ENCODE results near the gene OR2AG2.

OR2AG2 gene

DNA sequence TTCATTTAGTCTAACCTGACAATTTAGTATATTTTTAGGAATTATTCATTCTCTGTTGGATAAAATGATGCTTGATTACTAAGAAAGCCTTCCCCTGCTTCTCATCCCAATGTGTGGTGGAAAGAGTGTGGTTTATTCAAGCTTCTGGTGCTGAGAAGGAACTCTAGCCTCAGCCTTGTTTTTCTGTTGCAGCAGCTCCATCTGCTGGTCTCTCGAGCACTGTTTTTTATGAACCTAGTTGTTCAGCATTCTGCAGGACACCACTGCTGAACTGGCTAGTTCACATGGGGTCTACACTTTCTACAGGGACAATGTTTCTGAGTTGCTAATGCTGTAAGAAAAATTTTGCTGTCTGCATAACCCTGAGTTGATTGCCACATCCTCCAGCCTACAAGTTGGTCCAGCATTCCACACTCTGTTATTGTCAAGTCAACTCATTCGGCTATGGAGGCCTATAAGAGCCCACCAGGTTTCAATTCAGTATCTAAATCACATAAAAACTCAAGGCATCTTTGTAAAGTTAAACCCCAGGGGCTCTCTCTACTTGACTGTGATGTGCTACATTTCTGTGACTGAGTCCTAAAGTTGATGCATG lies 14.3 kb downstream of the OR2AG2 start:
- TF ChIP-seq EZH2phosphoT487 (IDR thresholded peaks at IDR 0.05; ENCODE audit: low read depth), result no peak
- TF ChIP-seq, protein P1, sequence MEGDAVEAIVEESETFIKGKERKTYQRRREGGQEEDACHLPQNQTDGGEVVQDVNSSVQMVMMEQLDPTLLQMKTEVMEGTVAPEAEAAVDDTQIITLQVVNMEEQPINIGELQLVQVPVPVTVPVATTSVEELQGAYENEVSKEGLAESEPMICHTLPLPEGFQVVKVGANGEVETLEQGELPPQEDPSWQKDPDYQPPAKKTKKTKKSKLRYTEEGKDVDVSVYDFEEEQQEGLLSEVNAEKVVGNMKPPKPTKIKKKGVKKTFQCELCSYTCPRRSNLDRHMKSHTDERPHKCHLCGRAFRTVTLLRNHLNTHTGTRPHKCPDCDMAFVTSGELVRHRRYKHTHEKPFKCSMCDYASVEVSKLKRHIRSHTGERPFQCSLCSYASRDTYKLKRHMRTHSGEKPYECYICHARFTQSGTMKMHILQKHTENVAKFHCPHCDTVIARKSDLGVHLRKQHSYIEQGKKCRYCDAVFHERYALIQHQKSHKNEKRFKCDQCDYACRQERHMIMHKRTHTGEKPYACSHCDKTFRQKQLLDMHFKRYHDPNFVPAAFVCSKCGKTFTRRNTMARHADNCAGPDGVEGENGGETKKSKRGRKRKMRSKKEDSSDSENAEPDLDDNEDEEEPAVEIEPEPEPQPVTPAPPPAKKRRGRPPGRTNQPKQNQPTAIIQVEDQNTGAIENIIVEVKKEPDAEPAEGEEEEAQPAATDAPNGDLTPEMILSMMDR (IDR thresholded peaks at IDR 0.05; ENCODE audit: low read depth, low read length), result peak; percentile 73

DNA sequence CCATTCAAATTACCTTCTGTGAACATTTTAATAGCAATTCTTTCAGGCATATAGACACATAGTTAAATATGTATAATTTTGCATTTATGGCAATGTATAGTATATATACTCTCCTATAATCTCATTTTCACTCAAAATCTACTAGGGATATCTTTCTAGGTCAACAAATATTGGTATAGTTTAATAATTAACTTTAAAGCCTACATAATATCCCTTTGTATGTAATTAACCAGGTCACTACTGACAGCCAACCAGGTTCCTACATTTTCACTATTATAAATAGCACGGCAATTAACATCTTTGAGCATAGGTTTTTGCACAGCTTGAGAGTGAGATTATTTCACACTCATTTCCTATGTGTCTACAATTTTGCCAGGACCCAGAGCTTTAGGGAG lies 15.8 kb downstream of the OR2AG2 start:
- no peaks in the 10 kb centered on the region for H3K9me3 ChIP-seq (ENCODE audit: insufficient read depth, low read length)
- H3K79me2 ChIP-seq (ENCODE audit: low read length), result no peaks in the 10 kb centered on the region
- no peaks in the 10 kb centered on the region for H4K20me1 ChIP-seq (ENCODE audit: insufficient read depth, low read length)
- H3K9ac ChIP-seq (ENCODE audit: low read length), result no peak overlapping the region
- H3K36me3 ChIP-seq (replicated peaks; ENCODE audit: low read depth, low read length), result no peaks in the 10 kb centered on the region
- H3K4me3 ChIP-seq (ENCODE audit: low read length), result no peak overlapping the region
- no peaks in the 10 kb centered on the region for H3K4me1 ChIP-seq (ENCODE audit: low read length)
- H3K4me2 ChIP-seq (ENCODE audit: low read length), result no peak overlapping the region
- no peak overlapping the region for H2AFZ ChIP-seq (ENCODE audit: low read depth, low read length)
- H3K27me3 ChIP-seq (ENCODE audit: low read depth, low read length), result no peaks in the 10 kb centered on the region
- no peak overlapping the region for H3K27ac ChIP-seq (ENCODE audit: low read length)
- no peak for TF ChIP-seq EZH2phosphoT487 (IDR thresholded peaks at IDR 0.05; ENCODE audit: low read depth)
- TF ChIP-seq, protein P1 (IDR thresholded peaks at IDR 0.05; ENCODE audit: low read depth, low read length), result no peak

More for the DNA sequence above, 14.3 kb downstream of the OR2AG2 start:
- H3K27ac ChIP-seq (ENCODE audit: low read length), result no peak overlapping the region
- no peak overlapping the region for H2AFZ ChIP-seq (ENCODE audit: low read depth, low read length)
- H3K9me3 ChIP-seq (ENCODE audit: insufficient read depth, low read length), result no peaks in the 10 kb centered on the region
- no peak overlapping the region for H3K4me3 ChIP-seq (ENCODE audit: low read length)
- no peaks in the 10 kb centered on the region for H3K27me3 ChIP-seq (ENCODE audit: low read depth, low read length)
- H3K9ac ChIP-seq (ENCODE audit: low read length), result no peak overlapping the region
- H3K79me2 ChIP-seq (ENCODE audit: low read length), result no peaks in the 10 kb centered on the region
- H4K20me1 ChIP-seq (ENCODE audit: insufficient read depth, low read length), result no peaks in the 10 kb centered on the region
- H3K4me1 ChIP-seq (ENCODE audit: low read length), result no peaks in the 10 kb centered on the region
- H3K4me2 ChIP-seq (ENCODE audit: low read length), result no peak overlapping the region
- H3K36me3 ChIP-seq (replicated peaks; ENCODE audit: low read depth, low read length), result no peaks in the 10 kb centered on the region

- Histone ChIP-seq H3K9me3 (ENCODE audit: insufficient read depth, low read length) (no peaks in the 10 kb centered on the region), H3K4me2 (ENCODE audit: low read length) (no peak overlapping the region), H4K20me1 (ENCODE audit: insufficient read depth, low read length) (no peaks in the 10 kb centered on the region), H3K27me3 (ENCODE audit: low read depth, low read length) (no peaks in the 10 kb centered on the region), H2AFZ (ENCODE audit: low read depth, low read length) (no peak overlapping the region), H3K4me1 (ENCODE audit: low read length) (no peaks in the 10 kb centered on the region), H3K79me2 (ENCODE audit: low read length) (no peaks in the 10 kb centered on the region), H3K4me3 (ENCODE audit: low read length) (no peak overlapping the region), H3K36me3 (replicated peaks; ENCODE audit: low read depth, low read length) (no peaks in the 10 kb centered on the region), H3K27ac (ENCODE audit: low read length) (no peak overlapping the region), H3K9ac (ENCODE audit: low read length) (no peak overlapping the region)
- TF ChIP-seq, protein P1 (IDR thresholded peaks at IDR 0.05; ENCODE audit: low read depth, low read length), result peak; percentile 86
- TF ChIP-seq EZH2phosphoT487 (IDR thresholded peaks at IDR 0.05; ENCODE audit: low read depth), result no peak
These were observed 16.3 kb downstream of the OR2AG2 start for GRCh38 chr11:6755303-6755952.

DNA sequence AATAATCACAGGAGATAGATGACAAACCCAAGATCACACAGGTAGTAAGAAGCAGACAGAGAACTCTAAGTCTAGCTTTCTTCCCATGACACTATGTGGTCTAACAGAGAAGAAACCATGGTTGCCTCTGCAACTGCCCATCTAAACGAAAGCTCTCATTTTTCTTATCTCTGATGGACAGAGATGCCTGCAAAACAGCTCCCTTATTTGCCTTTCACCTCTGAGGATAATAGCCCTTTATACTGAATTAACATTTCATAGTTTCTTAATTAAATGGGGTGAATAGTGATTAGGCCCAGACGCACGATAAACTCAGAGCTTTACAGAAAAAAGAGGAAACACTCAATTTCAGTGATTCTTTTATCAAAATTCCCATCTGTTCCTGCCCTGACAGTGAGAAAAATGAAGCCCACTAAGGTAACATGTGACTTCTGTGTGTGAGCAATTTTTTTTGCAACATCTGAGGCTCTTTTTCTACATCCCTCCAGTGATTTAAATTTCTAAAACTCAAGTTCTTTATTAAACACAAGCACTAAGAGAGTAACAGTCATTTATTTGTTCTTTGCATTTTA lies 24.6 kb downstream of the OR2AG2 start:
- Histone ChIP-seq H3K4me3 (ENCODE audit: low read length) (no peak overlapping the region), H3K4me2 (ENCODE audit: low read length) (no peak overlapping the region), H3K9ac (ENCODE audit: low read length) (no peak overlapping the region), H2AFZ (ENCODE audit: low read depth, low read length) (no peak overlapping the region), H4K20me1 (ENCODE audit: insufficient read depth, low read length) (no peaks in the 10 kb centered on the region), H3K9me3 (ENCODE audit: insufficient read depth, low read length) (no peaks in the 10 kb centered on the region), H3K27me3 (ENCODE audit: low read depth, low read length) (no peaks in the 10 kb centered on the region), H3K4me1 (ENCODE audit: low read length) (peaks cover 21% of the 10 kb centered on the region), H3K27ac (ENCODE audit: low read length) (no peak overlapping the region), H3K79me2 (ENCODE audit: low read length) (no peaks in the 10 kb centered on the region), H3K36me3 (replicated peaks; ENCODE audit: low read depth, low read length) (no peaks in the 10 kb centered on the region)
- TF ChIP-seq, protein P1 (IDR thresholded peaks at IDR 0.05; ENCODE audit: low read depth, low read length), result no peak
- no peak for TF ChIP-seq EZH2phosphoT487 (IDR thresholded peaks at IDR 0.05; ENCODE audit: low read depth)

Data from OCI-LY3 (cell line).